GM12878 (cell line): ENCODE data around the gene LEMD2. TPM values are rescaled to one million over a fixed set of nuclear protein-coding genes. Genes with fewer than 3 reads are reported as not detected.

Experiments used
- ATAC-seq: fragments of 200-7000 bp; cut with Tn5 transposase; 3 replicates; pipeline ENCODE4 v1.9.1; 2020; ENCODE audit warnings: mild to moderate bottlenecking, moderate library complexity
- BruUV-seq: library from RNA; stranded (reverse); fragments of 400-500 nt; replicated peaks from 2 replicates; lab custom pipeline; 2021; lab: Mats Ljungman, UMichigan
- CTCF ChIA-PET: fragments of 300-600 bp; sonication (Branson Sonifier 250); formaldehyde crosslinking; extraction: SDS; loops from one replicate; lab custom pipeline; 2021; ENCODE audit warnings: inconsistent platforms; lab: Yijun Ruan, JAX
- POLR2A ChIA-PET: fragments of 350-600 bp; formaldehyde crosslinking; extraction: SDS; loops from one replicate; lab custom pipeline; 2021; ENCODE audit warnings: inconsistent platforms; lab: Charles Lee
- RAD21 ChIA-PET: fragments of 300-600 bp; sonication (Branson Sonifier 250); formaldehyde crosslinking; loops from one replicate; lab custom pipeline; 2023; ENCODE audit warnings: antibody characterized with exemption; ENCODE audit not compliant: unreplicated experiment; lab: Charles Lee
- SMC1A ChIA-PET: fragments of 300-600 bp; sonication (Branson Sonifier 250); formaldehyde crosslinking; loops from one replicate; lab custom pipeline; 2023; ENCODE audit not compliant: unreplicated experiment, uncharacterized antibody; lab: Charles Lee
- DNase-seq: peaks from one replicate; pipeline ENCODE4 v3.0.0-alpha.2; 2011; ENCODE audit warnings: low read depth, low spot score
- FAIRE-seq: peaks from 3 replicates; lab custom pipeline; 2011; peaks lifted over from hg19 to GRCh38; lab: Jason Lieb, UNC
- H2AFZ ChIP-seq: 2 replicates; pipeline ENCODE4 v1.6.0; 2011; ENCODE audit warnings: low read depth, low read length, control low read depth; ENCODE audit not compliant: control insufficient read depth
- H3K27ac ChIP-seq: 2 replicates; pipeline ENCODE4 v1.5.1; 2011; ENCODE audit warnings: control low read depth; ENCODE audit not compliant: control insufficient read depth, insufficient read depth
- H3K27me3 ChIP-seq, 2 experiments: replicated peaks in 1 of 2; 2 replicates each; pipeline versions ENCODE4 v1.6.0 to v1.6.1; 2011; ENCODE audit warnings: low read length in 1 of 2; ENCODE audit not compliant: control insufficient read depth in 2 of 2, insufficient read depth in 2 of 2
- H3K36me3 ChIP-seq, 2 experiments: 2 replicates each; pipeline ENCODE4 v1.5.1; 2011; ENCODE audit warnings: low read length in 1 of 2; ENCODE audit not compliant: control insufficient read depth in 2 of 2, insufficient read depth in 2 of 2
- H3K4me1 ChIP-seq: 2 replicates; pipeline ENCODE4 v1.6.1; 2011; ENCODE audit warnings: mild to moderate bottlenecking, low read length, moderate library complexity, mixed read lengths; ENCODE audit not compliant: control insufficient read depth, insufficient read depth
- H3K4me2 ChIP-seq: 2 replicates; pipeline ENCODE4 v1.6.0; 2011; ENCODE audit warnings: control low read depth; ENCODE audit not compliant: control insufficient read depth, insufficient read depth
- H3K4me3 ChIP-seq: fragments of 200-600 bp; sonication (generic); 2 replicates; pipeline ENCODE4 v1.5.1; 2016
- H3K79me2 ChIP-seq: 2 replicates; pipeline ENCODE4 v1.6.0; 2011; ENCODE audit warnings: low read length; ENCODE audit not compliant: control insufficient read depth, insufficient read depth
- H3K9ac ChIP-seq: 2 replicates; pipeline ENCODE4 v1.8.0; 2011; ENCODE audit warnings: low read length, control low read depth, mixed read lengths; ENCODE audit not compliant: control insufficient read depth, insufficient read depth
- H3K9me3 ChIP-seq: replicated peaks from 3 replicates; pipeline ENCODE4 v1.5.1; 2011; ENCODE audit warnings: mild to moderate bottlenecking, low read length; ENCODE audit not compliant: control insufficient read depth, insufficient read depth
- H4K20me1 ChIP-seq: 2 replicates; pipeline ENCODE4 v1.6.0; 2011; ENCODE audit not compliant: control insufficient read depth, insufficient read depth
- ASH2L ChIP-seq: fragments of 300-600, 200-600 bp; sonication (generic); IDR thresholded peaks from 2 replicates; pipeline ENCODE4 v1.6.1; 2017; ENCODE audit warnings: low read depth, mild to moderate bottlenecking, borderline replicate concordance
- BHLHE40 ChIP-seq, 2 experiments: fragments of 450-650 bp in 1 of 2; IDR thresholded peaks; 2 replicates each; pipeline ENCODE4 v1.6.1; 2011 to 2017; ENCODE audit warnings: low read depth in 2 of 2, borderline replicate concordance in 1 of 2, improper control_type of control experiment in 1 of 2, low read length in 1 of 2, mild to moderate bottlenecking in 1 of 2
- CREM ChIP-seq: IDR thresholded peaks from 2 replicates; pipeline ENCODE4 v1.6.1; 2014; ENCODE audit warnings: antibody characterized with exemption, low read depth
- HDGF ChIP-seq: fragments of 450-650 bp; IDR thresholded peaks from 2 replicates; pipeline ENCODE4 v1.6.1; 2016; ENCODE audit warnings: antibody characterized with exemption
- IRF4 ChIP-seq: IDR thresholded peaks from 2 replicates; pipeline ENCODE4 v1.6.1; 2011; ENCODE audit warnings: low read depth, low read length
- JUNB ChIP-seq: IDR thresholded peaks from 2 replicates; pipeline ENCODE4 v1.6.1; 2016; ENCODE audit warnings: antibody characterized with exemption, mild to moderate bottlenecking
- LARP7 ChIP-seq: fragments of 450-650 bp; IDR thresholded peaks from 2 replicates; pipeline ENCODE4 v1.6.1; 2017; ENCODE audit warnings: mild to moderate bottlenecking
- NFYA ChIP-seq: IDR thresholded peaks from 2 replicates; pipeline ENCODE4 v1.6.1; 2011; ENCODE audit warnings: low read depth, mild to moderate bottlenecking, low read length, improper control_type of control experiment, borderline replicate concordance
- SMC3 ChIP-seq: IDR thresholded peaks from 2 replicates; pipeline ENCODE4 v1.6.1; 2011; ENCODE audit warnings: low read length, improper control_type of control experiment, borderline replicate concordance
- SREBF2 ChIP-seq: IDR thresholded peaks from 2 replicates; pipeline ENCODE4 v1.6.1; 2012; ENCODE audit warnings: mild to moderate bottlenecking, low read length
- SUPT20H ChIP-seq: IDR thresholded peaks from 2 replicates; pipeline ENCODE4 v1.6.1; 2011; ENCODE audit warnings: low read depth, mild to moderate bottlenecking, low read length, moderate library complexity, borderline replicate concordance; ENCODE audit not compliant: control insufficient read depth
- TAF1 ChIP-seq: IDR thresholded peaks from 2 replicates; pipeline ENCODE4 v1.6.1; 2011; ENCODE audit warnings: mild to moderate bottlenecking, low read depth, low read length, borderline replicate concordance
- YBX1 ChIP-seq: fragments of 450-650 bp; IDR thresholded peaks from 2 replicates; pipeline ENCODE4 v1.6.1; 2016; ENCODE audit warnings: antibody characterized with exemption
- ZBTB4 ChIP-seq: fragments of 450-650 bp; formaldehyde crosslinking; IDR thresholded peaks from 2 replicates; pipeline ENCODE4 v1.4.0; 2022; ENCODE audit warnings: mild to moderate bottlenecking, moderate library complexity
- ZNF207 ChIP-seq: fragments of 450-650 bp; IDR thresholded peaks from 2 replicates; pipeline ENCODE4 v1.6.1; 2014; ENCODE audit warnings: antibody characterized with exemption, mild to moderate bottlenecking, borderline replicate concordance
- WGBS: methylation state at CpG from one replicate; pipeline ENCODE4 v1.1.6; 2016; ENCODE audit warnings: low lambda C conversion rate; ENCODE audit not compliant: insufficient replicate concordance, insufficient coverage; ENCODE audit errors: missing lambda C conversion rate; 5-methylcytosine and 5-hydroxymethylcytosine counted together
- in situ Hi-C: fragments of 300-500 bp; cut with MboI; formaldehyde crosslinking; loops from 9 replicates; pipeline ENCODE4 v1.14.3; 2018; ENCODE audit warnings: mixed read lengths
- intact Hi-C: fragments of 100-400 bp; cut with micrococcal nuclease; formaldehyde crosslinking; loops from one replicate; pipeline ENCODE4 v1.14.2; 2022; ENCODE audit not compliant: unreplicated experiment
- polyA plus RNA-seq, 11 experiments: library from polyadenylated mRNA; depleted of rRNA in 4 of 11; unstranded in 6 of 11; stranded (reverse) in 5 of 11; fragments of >200 nt; fragmentation: Nextera tagmentation in 4 of 11; fragmentation: Illumina TruSeq in 1 of 11; extraction: Ambion mirVana in 4 of 11; extraction: Trizol in 1 of 11; gene quantifications; 1 replicate in 1 of 11; 2 replicates in 10 of 11; pipeline versions ENCODE4 v1.2.1 to v1.2.3, GENCODE V29; 2011 to 2016; ENCODE audit warnings: inconsistent platforms in 2 of 11, missing spikeins in 2 of 11, low read depth in 1 of 11
- total RNA-seq, 4 experiments: library from RNA; depleted of rRNA in 3 of 4; stranded (reverse); fragments of >200 nt in 3 of 4; fragmentation: Illumina TruSeq in 1 of 4; extraction: Trizol in 1 of 4; gene quantifications; 2 replicates each; pipeline versions ENCODE4 v1.2.1 to v1.2.3, GENCODE V29; 2013 to 2021

Gene LEMD2
- total and polyA plus RNA-seq, 10 of the 15 experiments (the other 5 are each of a cell fraction or from before 2014, with no cell fraction given): 0.45 to 47.1 (median 22.8) TPM

GRCh38 chr6:33801611-33802010, 12.7 kb upstream of the LEMD2 start (continued):
- TF ChIP-seq SMC3: no peak

DNA sequence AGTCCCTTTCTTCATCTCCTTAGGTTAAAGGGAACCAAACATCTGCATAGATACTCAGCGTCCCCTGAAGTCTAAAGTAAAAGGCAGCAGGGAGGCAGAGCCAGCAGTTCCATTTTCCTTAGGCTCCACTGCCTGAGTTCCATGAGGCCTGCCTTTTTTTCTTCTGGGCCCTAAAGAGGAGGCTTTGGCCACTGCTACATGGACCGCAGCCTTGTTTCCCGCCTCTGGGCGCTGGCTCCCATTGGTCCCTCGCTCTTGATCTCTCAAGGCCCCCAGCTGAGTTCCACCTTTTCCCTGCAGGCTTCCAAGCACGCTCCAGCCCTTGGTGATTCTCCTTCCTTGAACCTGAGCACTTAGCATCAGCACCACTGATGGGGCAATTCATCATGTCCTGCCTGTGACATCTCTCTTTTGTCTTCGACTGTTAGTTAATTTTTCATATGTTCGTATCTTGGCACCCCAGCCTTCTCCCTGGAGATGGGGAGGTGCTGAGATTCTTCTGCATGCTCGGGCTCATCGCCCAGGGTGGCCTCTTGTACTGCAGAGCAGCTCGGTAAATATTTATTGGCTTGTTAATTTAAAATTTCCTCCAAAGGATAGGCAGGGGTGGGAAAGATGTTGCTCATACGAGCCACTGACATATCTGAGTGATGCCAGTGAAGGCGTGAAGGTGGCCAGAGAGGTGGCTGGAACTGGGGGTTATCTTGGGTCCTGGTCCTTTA, 11.5 kb upstream of the LEMD2 start:
- in situ Hi-C loops: no loop called here
- no peak overlapping the region for H3K4me2 ChIP-seq
- intact Hi-C loops: no loop called here
- DNase-seq: no peak
- H4K20me1 ChIP-seq: no peaks in the 10 kb centered on the region
- no peaks in the 10 kb centered on the region for H3K4me1 ChIP-seq
- no peak overlapping the region for H3K9ac ChIP-seq
- H3K36me3 ChIP-seq: no peaks in the 10 kb centered on the region
- no TSS peak for BruUV-seq
- no peak overlapping the region for H3K27ac ChIP-seq
- no peak overlapping the region for H2AFZ ChIP-seq
- no peak for TF ChIP-seq NFYA
- no peak for TF ChIP-seq ZNF207
- TF ChIP-seq SUPT20H: no peak
- no peak for TF ChIP-seq YBX1
- TF ChIP-seq ASH2L: no peak
- no peak for TF ChIP-seq HDGF
- TF ChIP-seq BHLHE40 (IDR thresholded peaks at IDR 0.05; ENCODE audit: borderline replicate concordance in 1 of 2, low read depth in 2 of 2, low read length in 1 of 2): no peak
- TF ChIP-seq JUNB: no peak
- no peak for TF ChIP-seq SREBF2
- TF ChIP-seq SMC3: no peak
- TF ChIP-seq LARP7: no peak
- no peak for TF ChIP-seq CREM
- no peak for TF ChIP-seq TAF1
- no peak for TF ChIP-seq ZBTB4 (CRISPR knock-in tag)
- TF ChIP-seq IRF4: no peak
- FAIRE-seq: no peak
- H3K9me3 ChIP-seq: no peaks in the 10 kb centered on the region
- CTCF ChIA-PET: no interaction called here
- no peak overlapping the region for H3K4me3 ChIP-seq
- WGBS: 26% methylated on average over 13 of the region's 13 CpGs
- RAD21 ChIA-PET: no interaction called here
- POLR2A ChIA-PET: no interaction called here
- H3K79me2 ChIP-seq: no peaks in the 10 kb centered on the region
- H3K27me3 ChIP-seq: peaks cover 0 to 6% of the 10 kb centered on the region in 2 experiments
- ATAC-seq: no peak
- SMC1A ChIA-PET: interaction anchor here (0.7 kb wide), 1 partner anchor 40 kb away, joined by 3 read pairs; no protein-coding TSS in a partner anchor
